Naive thymus-derived CD4-positive, alpha-beta T cell (primary cell): ENCODE measurements around the gene AGBL1. TPM values are rescaled to one million over a fixed set of nuclear protein-coding genes. Genes with fewer than 3 reads are reported as not detected.

Experiments
- ATAC-seq: fragments of 150-1000 bp; cut with Tn5 transposase; 2 replicates; pipeline ENCODE4 v1.10.0; 2021; ENCODE audit warnings: mild to moderate bottlenecking, moderate library complexity
- CTCF ChIA-PET: fragments of 350-600 bp; sonication (Branson Sonifier 250); formaldehyde crosslinking; loops from one replicate; lab custom pipeline; 2021; ENCODE audit warnings: antibody characterized with exemption; lab: Charles Lee
- POLR2A ChIA-PET: fragments of 350-600 bp; sonication (Branson Sonifier 250); formaldehyde crosslinking; loops from one replicate; lab custom pipeline; 2021; ENCODE audit warnings: antibody characterized with exemption, inconsistent platforms; lab: Charles Lee
- DNase-seq, 9 donors: peaks; one replicate each; pipeline versions ENCODE4 v3.0.0 to v3.0.0-alpha.2; 2020 to 2022; ENCODE audit warnings: mixed read lengths in 1 of 9
- H3K27ac ChIP-seq: one replicate; pipeline ENCODE4 v1.7.0; 2013; ENCODE audit warnings: mild to moderate bottlenecking, low read depth, low read length, moderate library complexity
- H3K27me3 ChIP-seq, 2 donors: one replicate each; pipeline ENCODE4 v1.7.0; 2013; ENCODE audit warnings: low read length in 2 of 2, mild to moderate bottlenecking in 2 of 2, moderate library complexity in 2 of 2; ENCODE audit not compliant: control insufficient read depth in 2 of 2, insufficient read depth in 2 of 2
- H3K36me3 ChIP-seq, 3 experiments: 1 replicate in 2 of 3; 2 replicates in 1 of 3; pipeline ENCODE4 v1.7.0; 2013; ENCODE audit warnings: low read length in 3 of 3, mild to moderate bottlenecking in 3 of 3, moderate library complexity in 1 of 3; ENCODE audit not compliant: insufficient read depth in 3 of 3, control insufficient read depth in 2 of 3
- H3K4me1 ChIP-seq, 2 donors: one replicate each; pipeline ENCODE4 v1.7.0; 2013; ENCODE audit warnings: low read length in 2 of 2, mild to moderate bottlenecking in 2 of 2, moderate library complexity in 1 of 2; ENCODE audit not compliant: control insufficient read depth in 2 of 2, insufficient read depth in 2 of 2
- H3K4me3 ChIP-seq: 2 replicates; pipeline ENCODE4 v1.7.0; 2013; ENCODE audit warnings: mild to moderate bottlenecking, low read length
- H3K9me3 ChIP-seq, 3 experiments: 1 replicate in 2 of 3; 2 replicates in 1 of 3; pipeline ENCODE4 v1.7.0; 2013; ENCODE audit warnings: low read length in 3 of 3; ENCODE audit not compliant: control insufficient read depth in 2 of 3
- H3K27ac Mint-ChIP-seq, 9 donors: one replicate each; pipeline ENCODE4 v1.8.0; 2020 to 2022; ENCODE audit warnings: mixed read lengths in 9 of 9, mild to moderate bottlenecking in 8 of 9, moderate library complexity in 5 of 9, inconsistent platforms in 2 of 9
- H3K27me3 Mint-ChIP-seq, 5 donors: one replicate each; pipeline ENCODE4 v1.8.0; 2021 to 2022; ENCODE audit warnings: mixed read lengths in 5 of 5, mild to moderate bottlenecking in 1 of 5
- H3K36me3 Mint-ChIP-seq, 5 donors: one replicate each; pipeline ENCODE4 v1.8.0; 2020 to 2022; ENCODE audit warnings: mixed read lengths in 5 of 5, mild to moderate bottlenecking in 3 of 5, inconsistent platforms in 1 of 5
- H3K4me1 Mint-ChIP-seq, 7 donors: one replicate each; pipeline ENCODE4 v1.8.0; 2020 to 2022; ENCODE audit warnings: mixed read lengths in 7 of 7, mild to moderate bottlenecking in 3 of 7, inconsistent platforms in 1 of 7
- H3K4me3 Mint-ChIP-seq, 10 donors: one replicate each; pipeline ENCODE4 v1.8.0; 2020 to 2022; ENCODE audit warnings: mild to moderate bottlenecking in 10 of 10, mixed read lengths in 10 of 10, moderate library complexity in 6 of 10, inconsistent platforms in 2 of 10
- H3K9me3 Mint-ChIP-seq, 11 donors: one replicate each; pipeline ENCODE4 v1.8.0; 2020 to 2022; ENCODE audit warnings: mixed read lengths in 11 of 11, mild to moderate bottlenecking in 4 of 11, inconsistent platforms in 1 of 11, moderate library complexity in 1 of 11
- intact Hi-C, 2 donors: fragments of 100-400 bp; cut with micrococcal nuclease; formaldehyde crosslinking; loops; one replicate each; pipeline ENCODE4 v1.15.1; 2023
- polyA plus RNA-seq, 2 donors: library from polyadenylated mRNA; unstranded; fragments of 300-500 nt; fragmentation: Illumina TruSeq; gene quantifications; one replicate each; pipeline ENCODE4 v1.2.3, GENCODE V29; 2021
- total RNA-seq, 6 experiments: library from RNA in 5 of 6; stranded (reverse) in 5 of 6; gene quantifications; 1 replicate in 5 of 6; 2 replicates in 1 of 6; pipeline ENCODE4 v1.2.3 and lab custom pipeline; 2021 to 2026

AGBL1 gene
- total and polyA plus RNA-seq, 7 experiments from 2014 or later = not detected

- Mint-ChIP-seq H3K36me3 (peaks cover 0 to 11% (median 4%) of the 10 kb centered on the region in 5 donors), H3K4me3 (no peak overlapping the region), H3K9me3 (peaks cover 0 to 21% (median 10%) of the 10 kb centered on the region in 11 donors), H3K27me3 (peaks cover 0 to 24% (median 18%) of the 10 kb centered on the region in 5 donors), H3K4me1 (no peaks in the 10 kb centered on the region), H3K27ac (no peak overlapping the region)
- intact Hi-C loops = no loop called here
- Histone ChIP-seq H3K9me3 (no peaks in the 10 kb centered on the region), H3K27me3 (no peaks in the 10 kb centered on the region), H3K4me1 (no peaks in the 10 kb centered on the region), H3K27ac (no peak overlapping the region), H3K36me3 (no peaks in the 10 kb centered on the region), H3K4me3 (no peak overlapping the region)
- no peak for ATAC-seq
- ChIA-PET POLR2A (no interaction called here), CTCF (no interaction called here)
- no peak for DNase-seq
Measured at GRCh38 chr15:86700864-86701610, 621.4 kb downstream of the AGBL1 start.

DNA sequence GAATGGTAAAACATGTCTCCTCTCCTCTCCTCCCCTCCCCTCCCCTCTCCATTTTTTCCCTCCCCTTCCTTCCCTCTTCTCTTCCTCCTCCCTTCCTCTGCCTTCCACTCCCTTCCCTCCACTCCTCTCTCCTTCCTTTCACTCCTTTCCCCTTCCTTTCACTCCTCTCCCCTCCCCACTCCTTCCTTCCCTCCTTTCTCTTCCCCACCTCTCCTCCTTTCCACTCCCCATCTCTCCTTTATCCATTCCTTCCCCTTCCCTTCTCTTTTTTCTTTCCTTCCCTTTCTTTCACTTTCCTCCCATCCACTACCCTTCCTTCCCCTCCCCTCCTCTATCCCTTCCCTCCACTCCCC, 621.9 kb downstream of the AGBL1 start:
- DNase-seq = no peak
- ChIA-PET POLR2A (no interaction called here), CTCF (interaction anchor here (0.7 kb wide), 1 partner anchor 468 kb away, joined by 3 read pairs; no protein-coding TSS in a partner anchor)
- Histone ChIP-seq H3K36me3 (no peaks in the 10 kb centered on the region), H3K4me1 (no peaks in the 10 kb centered on the region), H3K9me3 (no peaks in the 10 kb centered on the region), H3K27ac (no peak overlapping the region), H3K4me3 (no peak overlapping the region), H3K27me3 (no peaks in the 10 kb centered on the region)
- Mint-ChIP-seq H3K27me3 (peaks cover 0 to 24% (median 18%) of the 10 kb centered on the region in 5 donors), H3K4me1 (no peaks in the 10 kb centered on the region), H3K27ac (no peak overlapping the region), H3K36me3 (peaks cover 0 to 7% (median 4%) of the 10 kb centered on the region in 5 donors), H3K4me3 (no peak overlapping the region), H3K9me3 (peaks cover 0 to 19% (median 10%) of the 10 kb centered on the region in 11 donors)
- no peak for ATAC-seq
- intact Hi-C loops = no loop called here

- CTCF ChIA-PET = no interaction called here
- H3K4me1 ChIP-seq = no peaks in the 10 kb centered on the region
Measured at GRCh38 chr15:86706813-86707212, 627.1 kb downstream of the AGBL1 start.

DNA sequence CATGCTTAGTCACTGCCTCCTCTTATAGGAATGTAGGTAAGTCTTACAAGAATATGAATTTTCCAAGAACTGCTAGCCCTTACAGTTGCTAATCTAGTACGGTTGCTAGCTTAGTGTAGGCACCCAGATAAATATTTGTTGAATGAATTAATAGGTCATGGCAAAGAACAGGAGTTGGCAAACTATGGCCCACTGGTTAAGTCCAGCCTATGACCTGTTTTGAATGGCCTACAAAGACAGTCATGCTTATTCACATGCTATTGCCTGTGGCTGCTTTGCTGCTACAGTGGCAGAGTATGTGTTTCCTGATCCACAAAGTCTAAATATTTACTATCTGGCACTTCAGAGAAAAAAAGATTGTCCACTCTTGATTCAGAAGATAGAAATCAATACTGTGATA, 631.8 kb downstream of the AGBL1 start:
- Mint-ChIP-seq H3K4me3 (no peak overlapping the region), H3K27me3 (peaks cover 0 to 6% (median 2%) of the 10 kb centered on the region in 5 donors), H3K36me3 (no peaks in the 10 kb centered on the region), H3K27ac (no peak overlapping the region), H3K4me1 (peaks cover 0 to 2% (median 0%) of the 10 kb centered on the region in 7 donors), H3K9me3 (peaks cover 0 to 4% (median 0%) of the 10 kb centered on the region in 11 donors)
- Histone ChIP-seq H3K4me3 (no peak overlapping the region), H3K27me3 (no peaks in the 10 kb centered on the region), H3K36me3 (no peaks in the 10 kb centered on the region), H3K9me3 (no peaks in the 10 kb centered on the region), H3K27ac (no peak overlapping the region), H3K4me1 (no peaks in the 10 kb centered on the region)
- ChIA-PET POLR2A (no interaction called here), CTCF (interaction anchor here (0.5 kb wide), 1 partner anchor 897 kb away, joined by 3 read pairs; no protein-coding TSS in a partner anchor)
- intact Hi-C loops = no loop called here
- ATAC-seq (no peak), DNase-seq (no peak)

More at GRCh38 chr15:86706813-86707212, 627.1 kb downstream of the AGBL1 start:
- peaks cover 0 to 7% (median 0%) of the 10 kb centered on the region in 11 donors for H3K9me3 Mint-ChIP-seq
- H3K27me3 Mint-ChIP-seq = peaks cover 0 to 15% (median 12%) of the 10 kb centered on the region in 5 donors
- intact Hi-C loops = no loop called here
- no peak overlapping the region for H3K4me3 Mint-ChIP-seq
- H3K4me1 Mint-ChIP-seq = no peaks in the 10 kb centered on the region
- ATAC-seq (no peak), DNase-seq (no peak)
- Histone ChIP-seq H3K27me3 (no peaks in the 10 kb centered on the region), H3K4me3 (no peak overlapping the region), H3K36me3 (no peaks in the 10 kb centered on the region), H3K9me3 (no peaks in the 10 kb centered on the region), H3K27ac (no peak overlapping the region)
- no peak overlapping the region for H3K27ac Mint-ChIP-seq
- H3K36me3 Mint-ChIP-seq = peaks cover 0 to 4% (median 0%) of the 10 kb centered on the region in 5 donors
- POLR2A ChIA-PET = no interaction called here

DNA sequence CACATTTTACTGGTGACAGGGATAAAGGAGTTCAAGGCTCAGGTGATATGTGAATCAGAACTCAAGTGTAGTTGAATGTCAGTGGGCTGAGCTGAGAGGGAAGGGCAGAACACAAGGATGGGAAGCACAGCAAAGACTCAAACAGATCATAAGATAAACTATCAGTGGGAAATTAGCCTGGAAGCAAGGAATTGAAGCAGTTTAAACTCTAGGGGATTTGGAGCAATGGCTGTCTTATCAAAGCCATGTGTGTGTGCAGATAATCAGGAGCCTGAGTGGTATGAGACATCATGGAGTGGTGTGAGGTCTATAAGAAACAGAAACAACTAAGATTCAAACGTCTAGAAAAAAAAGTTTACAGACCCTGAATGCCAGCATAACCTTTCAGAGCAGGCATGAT, 634.6 kb downstream of the AGBL1 start:
- DNase-seq (no peak), ATAC-seq (no peak)
- Histone ChIP-seq H3K36me3 (no peaks in the 10 kb centered on the region), H3K9me3 (no peaks in the 10 kb centered on the region), H3K4me3 (no peak overlapping the region), H3K4me1 (no peaks in the 10 kb centered on the region), H3K27ac (no peak overlapping the region), H3K27me3 (no peaks in the 10 kb centered on the region)
- Mint-ChIP-seq H3K27ac (no peak overlapping the region), H3K27me3 (peaks cover 0 to 6% (median 2%) of the 10 kb centered on the region in 5 donors), H3K4me1 (peaks cover 0 to 2% (median 0%) of the 10 kb centered on the region in 7 donors), H3K36me3 (peaks cover 0 to 4% (median 0%) of the 10 kb centered on the region in 5 donors), H3K4me3 (no peak overlapping the region), H3K9me3 (peaks cover 0 to 4% (median 0%) of the 10 kb centered on the region in 11 donors)
- ChIA-PET CTCF (no interaction called here), POLR2A (interaction anchor here (0.6 kb wide), 1 partner anchor 1619 kb away, joined by 6 read pairs; no protein-coding TSS in a partner anchor)
- intact Hi-C loops = no loop called here

DNA sequence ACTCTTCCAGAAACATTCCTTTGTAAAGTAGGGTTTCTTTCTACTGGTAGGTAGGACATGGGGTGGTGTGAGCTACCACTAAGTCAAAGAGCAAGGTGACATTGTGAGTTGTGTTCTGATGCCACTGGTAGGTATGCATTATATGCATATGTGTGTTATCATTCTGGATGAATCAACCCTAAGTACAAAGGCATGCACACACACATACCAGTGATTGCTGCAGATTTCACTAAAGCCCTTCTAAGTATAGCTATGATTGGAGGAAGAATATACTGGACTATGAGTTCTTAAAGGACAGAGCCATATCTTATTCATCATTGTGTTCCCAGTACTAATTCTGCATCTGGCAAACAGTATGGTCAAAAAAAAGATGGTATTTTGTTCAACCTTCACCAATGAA, 646.0 kb downstream of the AGBL1 start:
- CTCF ChIA-PET = no interaction called here

More for the DNA sequence above, 646.0 kb downstream of the AGBL1 start:
- no peak for DNase-seq
- Mint-ChIP-seq H3K9me3 (peaks cover 0 to 9% (median 0%) of the 10 kb centered on the region in 11 donors), H3K36me3 (peaks cover 0 to 1% (median 0%) of the 10 kb centered on the region in 5 donors), H3K4me1 (no peaks in the 10 kb centered on the region), H3K4me3 (no peak overlapping the region), H3K27ac (no peak overlapping the region), H3K27me3 (peaks cover 0 to under 1% (median 0%) of the 10 kb centered on the region in 5 donors)
- Histone ChIP-seq H3K4me3 (no peak overlapping the region), H3K36me3 (no peaks in the 10 kb centered on the region), H3K9me3 (no peaks in the 10 kb centered on the region), H3K27me3 (no peaks in the 10 kb centered on the region), H3K27ac (no peak overlapping the region), H3K4me1 (no peaks in the 10 kb centered on the region)
- POLR2A ChIA-PET = no interaction called here
- no peak for ATAC-seq
- intact Hi-C loops = no loop called here
